K562 (cell line): ENCODE results near the gene RANBP3. TPM values are rescaled to one million over a fixed set of nuclear protein-coding genes. Genes with fewer than 3 reads are reported as not detected.

Experiments used
- MXI1 ChIP-seq: IDR thresholded peaks from 2 replicates; pipeline ENCODE4 v1.6.1; 2011; ENCODE audit warnings: low read depth, mild to moderate bottlenecking, improper control_type of control experiment, low read length
- RCOR1 ChIP-seq, 2 experiments: IDR thresholded peaks; 2 replicates each; pipeline ENCODE4 v1.6.1; 2012; ENCODE audit warnings: low read depth in 2 of 2, low read length in 2 of 2, borderline replicate concordance in 1 of 2, improper control_type of control experiment in 1 of 2
- ZNF561 ChIP-seq: fragments of 450-650 bp; formaldehyde crosslinking; conservative IDR thresholded peaks from 2 replicates; pipeline ENCODE4 v1.4.0; 2020; ENCODE audit warnings: mild to moderate bottlenecking, moderate library complexity
- ZNF589 ChIP-seq: fragments of 200-800 bp; sonication (Bioruptor generic); IDR thresholded peaks from 2 replicates; pipeline ENCODE4 v1.6.1; 2016; ENCODE audit warnings: low read depth, missing genetic modification characterization, missing compliant biosample characterization
- polyA plus RNA-seq, 8 experiments: library from polyadenylated mRNA; depleted of rRNA in 4 of 8; stranded (reverse) in 5 of 8; unstranded in 3 of 8; fragments of >200 nt; fragmentation: Nextera tagmentation in 2 of 8; fragmentation: Illumina TruSeq in 1 of 8; extraction: Ambion mirVana in 2 of 8; extraction: Trizol in 1 of 8; gene quantifications; 2 replicates each; pipeline versions ENCODE4 v1.2.1 to v1.2.3, GENCODE V29; 2011 to 2014; ENCODE audit warnings: inconsistent platforms in 1 of 8, missing spikeins in 1 of 8
- total RNA-seq, 7 experiments: library from RNA; depleted of rRNA in 6 of 7; stranded (reverse); fragments of >200 nt in 6 of 7; fragmentation: Illumina TruSeq in 2 of 7; extraction: Trizol in 2 of 7; gene quantifications; 2 replicates each; pipeline versions ENCODE4 v1.2.1 to v1.2.3, GENCODE V29; 2011 to 2021; ENCODE audit warnings: low replicate concordance in 1 of 7
- TF ChIP-seq, protein P1 (sequence below): fragments of 250-450 bp; sonication (Bioruptor Pico); IDR thresholded peaks from 2 replicates; pipeline ENCODE4 v1.9.0; 2021; ENCODE audit warnings: mild to moderate bottlenecking, inconsistent platforms
- TF ChIP-seq, protein P2 (sequence below): sonication (generic); formaldehyde crosslinking; IDR thresholded peaks from 2 replicates; pipeline ENCODE4 v1.8.1; 2023; ENCODE audit warnings: mild to moderate bottlenecking, missing genetic modification reagents
- TF ChIP-seq, protein P3 (sequence below), 2 experiments: fragments of 450-650 bp; IDR thresholded peaks; 2 replicates each; pipeline ENCODE4 v1.6.1; 2016
- TF ChIP-seq, protein P4 (sequence below), 2 experiments: fragments of 200-800 bp in 1 of 2; sonication (Bioruptor generic) in 1 of 2; sonication (generic) in 1 of 2; formaldehyde crosslinking in 1 of 2; IDR thresholded peaks in 1 of 2; conservative IDR thresholded peaks in 1 of 2; 2 replicates each; pipeline versions ENCODE4 v1.5.0 to v1.6.1; 2016 to 2020; ENCODE audit warnings: missing compliant biosample characterization in 1 of 2, missing genetic modification characterization in 1 of 2, missing genetic modification reagents in 1 of 2
- TF ChIP-seq, protein P5 (sequence below), 2 experiments: fragments of 450-650 bp in 1 of 2; sonication (generic) in 1 of 2; formaldehyde crosslinking in 1 of 2; IDR thresholded peaks; 2 replicates each; pipeline versions ENCODE4 v1.7.1 to v1.9.0; 2016 to 2022; ENCODE audit warnings: inconsistent platforms in 1 of 2, mild to moderate bottlenecking in 1 of 2, missing genetic modification reagents in 1 of 2

The RANBP3 gene
- total and polyA plus RNA-seq, 9 of the 15 experiments (the other 6 are each of a cell fraction or from before 2014, with no cell fraction given), result 0.90 to 95.1 (median 63.2) TPM

DNA sequence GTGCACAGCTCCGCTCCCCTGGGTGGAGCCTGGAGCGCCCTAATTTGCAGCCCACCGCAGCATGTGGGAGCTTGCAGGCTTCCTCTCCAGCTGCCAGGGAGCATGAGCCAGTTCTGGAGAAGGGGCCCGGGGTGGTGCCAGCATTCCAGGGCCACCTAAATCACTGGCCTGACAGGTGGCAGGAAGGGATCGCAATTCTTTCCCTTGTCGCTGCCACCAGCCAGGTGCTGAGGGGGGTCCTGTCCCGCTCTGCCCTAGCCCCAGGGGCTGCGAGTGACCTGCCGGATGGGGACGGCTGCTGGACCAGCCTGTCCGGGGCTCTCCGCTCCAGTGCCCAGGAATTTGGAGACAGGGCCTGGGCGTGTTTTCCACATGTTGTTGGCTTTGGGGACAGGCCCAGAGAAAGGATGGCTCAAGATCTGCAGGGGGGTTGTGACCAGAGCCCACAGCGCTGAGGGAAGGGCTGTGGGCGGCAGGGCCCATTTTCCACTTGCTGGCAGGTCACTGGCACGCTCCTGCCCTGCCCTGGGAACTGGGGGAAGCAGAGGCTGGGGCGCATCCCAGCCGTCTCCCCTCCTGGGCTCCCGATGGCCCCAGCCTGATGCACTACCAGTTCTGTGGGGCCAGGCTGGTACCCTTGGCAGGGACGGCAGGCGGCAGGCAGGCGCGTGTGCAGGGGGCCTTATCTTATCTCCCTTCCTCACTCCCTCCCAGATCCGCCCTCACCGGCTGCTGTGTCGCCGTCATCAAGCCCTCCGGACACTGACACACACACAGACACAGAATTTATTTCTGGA lies 83.8 kb downstream of the RANBP3 start (continued):
- TF ChIP-seq, protein P1, sequence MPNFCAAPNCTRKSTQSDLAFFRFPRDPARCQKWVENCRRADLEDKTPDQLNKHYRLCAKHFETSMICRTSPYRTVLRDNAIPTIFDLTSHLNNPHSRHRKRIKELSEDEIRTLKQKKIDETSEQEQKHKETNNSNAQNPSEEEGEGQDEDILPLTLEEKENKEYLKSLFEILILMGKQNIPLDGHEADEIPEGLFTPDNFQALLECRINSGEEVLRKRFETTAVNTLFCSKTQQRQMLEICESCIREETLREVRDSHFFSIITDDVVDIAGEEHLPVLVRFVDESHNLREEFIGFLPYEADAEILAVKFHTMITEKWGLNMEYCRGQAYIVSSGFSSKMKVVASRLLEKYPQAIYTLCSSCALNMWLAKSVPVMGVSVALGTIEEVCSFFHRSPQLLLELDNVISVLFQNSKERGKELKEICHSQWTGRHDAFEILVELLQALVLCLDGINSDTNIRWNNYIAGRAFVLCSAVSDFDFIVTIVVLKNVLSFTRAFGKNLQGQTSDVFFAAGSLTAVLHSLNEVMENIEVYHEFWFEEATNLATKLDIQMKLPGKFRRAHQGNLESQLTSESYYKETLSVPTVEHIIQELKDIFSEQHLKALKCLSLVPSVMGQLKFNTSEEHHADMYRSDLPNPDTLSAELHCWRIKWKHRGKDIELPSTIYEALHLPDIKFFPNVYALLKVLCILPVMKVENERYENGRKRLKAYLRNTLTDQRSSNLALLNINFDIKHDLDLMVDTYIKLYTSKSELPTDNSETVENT (CRISPR knock-in tag), result no peak
- TF ChIP-seq RCOR1 (IDR thresholded peaks at IDR 0.05; ENCODE audit: borderline replicate concordance in 1 of 2, low read depth in 2 of 2, low read length in 2 of 2) (peak in 1 of 2 experiments; percentile 77; a peak in 2 of 4 replicates), ZNF561 (CRISPR knock-in tag) (no peak), ZNF589 (CRISPR knock-in tag) (no peak), MXI1 (no peak)
- TF ChIP-seq, protein P2, sequence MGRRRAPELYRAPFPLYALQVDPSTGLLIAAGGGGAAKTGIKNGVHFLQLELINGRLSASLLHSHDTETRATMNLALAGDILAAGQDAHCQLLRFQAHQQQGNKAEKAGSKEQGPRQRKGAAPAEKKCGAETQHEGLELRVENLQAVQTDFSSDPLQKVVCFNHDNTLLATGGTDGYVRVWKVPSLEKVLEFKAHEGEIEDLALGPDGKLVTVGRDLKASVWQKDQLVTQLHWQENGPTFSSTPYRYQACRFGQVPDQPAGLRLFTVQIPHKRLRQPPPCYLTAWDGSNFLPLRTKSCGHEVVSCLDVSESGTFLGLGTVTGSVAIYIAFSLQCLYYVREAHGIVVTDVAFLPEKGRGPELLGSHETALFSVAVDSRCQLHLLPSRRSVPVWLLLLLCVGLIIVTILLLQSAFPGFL (CRISPR knock-in tag), result no peak
- TF ChIP-seq, protein P3, sequence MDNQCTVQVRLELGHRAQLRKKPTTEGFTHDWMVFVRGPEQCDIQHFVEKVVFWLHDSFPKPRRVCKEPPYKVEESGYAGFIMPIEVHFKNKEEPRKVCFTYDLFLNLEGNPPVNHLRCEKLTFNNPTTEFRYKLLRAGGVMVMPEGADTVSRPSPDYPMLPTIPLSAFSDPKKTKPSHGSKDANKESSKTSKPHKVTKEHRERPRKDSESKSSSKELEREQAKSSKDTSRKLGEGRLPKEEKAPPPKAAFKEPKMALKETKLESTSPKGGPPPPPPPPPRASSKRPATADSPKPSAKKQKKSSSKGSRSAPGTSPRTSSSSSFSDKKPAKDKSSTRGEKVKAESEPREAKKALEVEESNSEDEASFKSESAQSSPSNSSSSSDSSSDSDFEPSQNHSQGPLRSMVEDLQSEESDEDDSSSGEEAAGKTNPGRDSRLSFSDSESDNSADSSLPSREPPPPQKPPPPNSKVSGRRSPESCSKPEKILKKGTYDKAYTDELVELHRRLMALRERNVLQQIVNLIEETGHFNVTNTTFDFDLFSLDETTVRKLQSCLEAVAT (IDR thresholded peaks at IDR 0.05), result no peak
- TF ChIP-seq, protein P4, sequence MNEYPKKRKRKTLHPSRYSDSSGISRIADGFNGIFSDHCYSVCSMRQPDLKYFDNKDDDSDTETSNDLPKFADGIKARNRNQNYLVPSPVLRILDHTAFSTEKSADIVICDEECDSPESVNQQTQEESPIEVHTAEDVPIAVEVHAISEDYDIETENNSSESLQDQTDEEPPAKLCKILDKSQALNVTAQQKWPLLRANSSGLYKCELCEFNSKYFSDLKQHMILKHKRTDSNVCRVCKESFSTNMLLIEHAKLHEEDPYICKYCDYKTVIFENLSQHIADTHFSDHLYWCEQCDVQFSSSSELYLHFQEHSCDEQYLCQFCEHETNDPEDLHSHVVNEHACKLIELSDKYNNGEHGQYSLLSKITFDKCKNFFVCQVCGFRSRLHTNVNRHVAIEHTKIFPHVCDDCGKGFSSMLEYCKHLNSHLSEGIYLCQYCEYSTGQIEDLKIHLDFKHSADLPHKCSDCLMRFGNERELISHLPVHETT (CRISPR knock-in tag; conservative IDR thresholded peaks at IDR 0.05 in 1 of 2, IDR thresholded peaks at IDR 0.05 in 1 of 2), result no peak
- TF ChIP-seq, protein P5, sequence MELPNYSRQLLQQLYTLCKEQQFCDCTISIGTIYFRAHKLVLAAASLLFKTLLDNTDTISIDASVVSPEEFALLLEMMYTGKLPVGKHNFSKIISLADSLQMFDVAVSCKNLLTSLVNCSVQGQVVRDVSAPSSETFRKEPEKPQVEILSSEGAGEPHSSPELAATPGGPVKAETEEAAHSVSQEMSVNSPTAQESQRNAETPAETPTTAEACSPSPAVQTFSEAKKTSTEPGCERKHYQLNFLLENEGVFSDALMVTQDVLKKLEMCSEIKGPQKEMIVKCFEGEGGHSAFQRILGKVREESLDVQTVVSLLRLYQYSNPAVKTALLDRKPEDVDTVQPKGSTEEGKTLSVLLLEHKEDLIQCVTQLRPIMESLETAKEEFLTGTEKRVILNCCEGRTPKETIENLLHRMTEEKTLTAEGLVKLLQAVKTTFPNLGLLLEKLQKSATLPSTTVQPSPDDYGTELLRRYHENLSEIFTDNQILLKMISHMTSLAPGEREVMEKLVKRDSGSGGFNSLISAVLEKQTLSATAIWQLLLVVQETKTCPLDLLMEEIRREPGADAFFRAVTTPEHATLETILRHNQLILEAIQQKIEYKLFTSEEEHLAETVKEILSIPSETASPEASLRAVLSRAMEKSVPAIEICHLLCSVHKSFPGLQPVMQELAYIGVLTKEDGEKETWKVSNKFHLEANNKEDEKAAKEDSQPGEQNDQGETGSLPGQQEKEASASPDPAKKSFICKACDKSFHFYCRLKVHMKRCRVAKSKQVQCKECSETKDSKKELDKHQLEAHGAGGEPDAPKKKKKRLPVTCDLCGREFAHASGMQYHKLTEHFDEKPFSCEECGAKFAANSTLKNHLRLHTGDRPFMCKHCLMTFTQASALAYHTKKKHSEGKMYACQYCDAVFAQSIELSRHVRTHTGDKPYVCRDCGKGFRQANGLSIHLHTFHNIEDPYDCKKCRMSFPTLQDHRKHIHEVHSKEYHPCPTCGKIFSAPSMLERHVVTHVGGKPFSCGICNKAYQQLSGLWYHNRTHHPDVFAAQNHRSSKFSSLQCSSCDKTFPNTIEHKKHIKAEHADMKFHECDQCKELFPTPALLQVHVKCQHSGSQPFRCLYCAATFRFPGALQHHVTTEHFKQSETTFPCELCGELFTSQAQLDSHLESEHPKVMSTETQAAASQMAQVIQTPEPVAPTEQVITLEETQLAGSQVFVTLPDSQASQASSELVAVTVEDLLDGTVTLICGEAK (IDR thresholded peaks at IDR 0.05), result no peak
- TF ChIP-seq, protein P5 (CRISPR knock-in tag; IDR thresholded peaks at IDR 0.05), result no peak
